ENCODE data around the gene BICD1. TPM values are rescaled to one million over a fixed set of nuclear protein-coding genes. Genes with fewer than 3 reads are reported as not detected.

BICD1 gene
- total and polyA plus RNA-seq, 5 donors from 2014 or later: 8.0 to 23.6 (median 9.4) TPM

GRCh38 chr12:32146074-32146873 lies 39.6 kb downstream of the BICD1 start:
- no peaks in the 10 kb centered on the region for H3K27me3 Mint-ChIP-seq
- no peak overlapping the region for H3K27ac Mint-ChIP-seq
- ATAC-seq (ENCODE audit: low read depth in 2 of 2): no peak
- H3K4me3 ChIP-seq (ENCODE audit: low read depth, low read length): no peak overlapping the region
- H3K4me1 Mint-ChIP-seq: peaks cover 0 to 16% (median 10%) of the 10 kb centered on the region in 4 donors
- no peak overlapping the region for H3K27ac ChIP-seq (ENCODE audit: insufficient read depth, low read length, poor library complexity, severe bottlenecking)
- H3K4me1 ChIP-seq (ENCODE audit: control insufficient read depth, insufficient read depth, low read length, poor library complexity, severe bottlenecking): no peaks in the 10 kb centered on the region
- no peaks in the 10 kb centered on the region for H3K9me3 ChIP-seq (ENCODE audit: control insufficient read depth in 2 of 2, low read length in 2 of 2)
- H3K36me3 ChIP-seq (ENCODE audit: control insufficient read depth, insufficient read depth, low read length): peaks cover 3% of the 10 kb centered on the region
- DNase-seq: no peak
- H3K27me3 ChIP-seq (ENCODE audit: control insufficient read depth, insufficient read depth, low read length): no peaks in the 10 kb centered on the region
- H3K4me3 Mint-ChIP-seq: no peak overlapping the region
- no peaks in the 10 kb centered on the region for H3K9me3 Mint-ChIP-seq
- H3K36me3 Mint-ChIP-seq: peaks cover 15% of the 10 kb centered on the region

GRCh38 chr12:32148372-32148771 lies 41.7 kb downstream of the BICD1 start:
- no peaks in the 10 kb centered on the region for H3K9me3 ChIP-seq (ENCODE audit: control insufficient read depth in 2 of 2, low read length in 2 of 2)
- Mint-ChIP-seq H3K36me3 (peaks cover 17% of the 10 kb centered on the region), H3K4me3 (no peak overlapping the region), H3K27ac (no peak overlapping the region), H3K27me3 (no peaks in the 10 kb centered on the region), H3K4me1 (peaks cover 0 to 8% (median 2%) of the 10 kb centered on the region in 4 donors), H3K9me3 (no peaks in the 10 kb centered on the region)
- H3K4me3 ChIP-seq (ENCODE audit: low read depth, low read length): no peak overlapping the region
- H3K36me3 ChIP-seq (ENCODE audit: control insufficient read depth, insufficient read depth, low read length): peaks cover 6% of the 10 kb centered on the region
- no peak overlapping the region for H3K27ac ChIP-seq (ENCODE audit: insufficient read depth, low read length, poor library complexity, severe bottlenecking)
- no peaks in the 10 kb centered on the region for H3K27me3 ChIP-seq (ENCODE audit: control insufficient read depth, insufficient read depth, low read length)
- no peaks in the 10 kb centered on the region for H3K4me1 ChIP-seq (ENCODE audit: control insufficient read depth, insufficient read depth, low read length, poor library complexity, severe bottlenecking)
- DNase-seq: no peak
- no peak for ATAC-seq (ENCODE audit: low read depth in 2 of 2)

GRCh38 chr12:32149489-32149888 lies 42.8 kb downstream of the BICD1 start:
- Histone ChIP-seq H3K27ac (ENCODE audit: insufficient read depth, low read length, poor library complexity, severe bottlenecking) (no peak overlapping the region), H3K4me3 (ENCODE audit: low read depth, low read length) (no peak overlapping the region), H3K27me3 (ENCODE audit: control insufficient read depth, insufficient read depth, low read length) (no peaks in the 10 kb centered on the region), H3K36me3 (ENCODE audit: control insufficient read depth, insufficient read depth, low read length) (peaks cover 7% of the 10 kb centered on the region), H3K4me1 (ENCODE audit: control insufficient read depth, insufficient read depth, low read length, poor library complexity, severe bottlenecking) (no peaks in the 10 kb centered on the region), H3K9me3 (ENCODE audit: control insufficient read depth in 2 of 2, low read length in 2 of 2) (no peaks in the 10 kb centered on the region)
- Mint-ChIP-seq H3K4me1 (peaks cover 0 to 2% (median 0%) of the 10 kb centered on the region in 4 donors), H3K27me3 (no peaks in the 10 kb centered on the region), H3K9me3 (peaks cover 0 to 2% (median 0%) of the 10 kb centered on the region in 7 donors), H3K27ac (no peak overlapping the region), H3K4me3 (no peak overlapping the region), H3K36me3 (peaks cover 17% of the 10 kb centered on the region)
- DNase-seq (no peak), ATAC-seq (ENCODE audit: low read depth in 2 of 2) (no peak)

GRCh38 chr12:32151086-32151485 lies 44.4 kb downstream of the BICD1 start:
- H3K27me3 ChIP-seq (ENCODE audit: control insufficient read depth, insufficient read depth, low read length): no peaks in the 10 kb centered on the region
- peaks cover 17% of the 10 kb centered on the region for H3K36me3 Mint-ChIP-seq
- no peak overlapping the region for H3K27ac ChIP-seq (ENCODE audit: insufficient read depth, low read length, poor library complexity, severe bottlenecking)
- no peak overlapping the region for H3K4me3 ChIP-seq (ENCODE audit: low read depth, low read length)
- peaks cover 0 to 2% (median 0%) of the 10 kb centered on the region in 4 donors for H3K4me1 Mint-ChIP-seq
- peaks cover 7% of the 10 kb centered on the region for H3K36me3 ChIP-seq (ENCODE audit: control insufficient read depth, insufficient read depth, low read length)
- no peaks in the 10 kb centered on the region for H3K9me3 ChIP-seq (ENCODE audit: control insufficient read depth in 2 of 2, low read length in 2 of 2)
- no peak overlapping the region for H3K27ac Mint-ChIP-seq
- H3K4me3 Mint-ChIP-seq: no peak overlapping the region
- peaks cover 0 to 2% (median 0%) of the 10 kb centered on the region in 7 donors for H3K9me3 Mint-ChIP-seq
- H3K27me3 Mint-ChIP-seq: no peaks in the 10 kb centered on the region
- ATAC-seq (ENCODE audit: low read depth in 2 of 2) (no peak), DNase-seq (no peak)
- no peaks in the 10 kb centered on the region for H3K4me1 ChIP-seq (ENCODE audit: control insufficient read depth, insufficient read depth, low read length, poor library complexity, severe bottlenecking)

- ATAC-seq (ENCODE audit: low read depth in 2 of 2): no peak
- Mint-ChIP-seq H3K36me3 (peaks cover 17% of the 10 kb centered on the region), H3K4me1 (peaks cover 0 to 2% (median 0%) of the 10 kb centered on the region in 4 donors)
Measured at GRCh38 chr12:32151552-32151951, 44.9 kb downstream of the BICD1 start.

GRCh38 chr12:32155041-32155440 lies 48.4 kb downstream of the BICD1 start:
- Mint-ChIP-seq H3K9me3 (peaks cover 0 to 2% (median 0%) of the 10 kb centered on the region in 7 donors), H3K27me3 (no peaks in the 10 kb centered on the region), H3K36me3 (peaks cover 9% of the 10 kb centered on the region), H3K4me1 (no peaks in the 10 kb centered on the region), H3K4me3 (no peak overlapping the region), H3K27ac (peak overlapping the region in 1 of 3 donors; percentile 55)
- Histone ChIP-seq H3K27ac (ENCODE audit: insufficient read depth, low read length, poor library complexity, severe bottlenecking) (no peak overlapping the region), H3K4me3 (ENCODE audit: low read depth, low read length) (no peak overlapping the region), H3K36me3 (ENCODE audit: control insufficient read depth, insufficient read depth, low read length) (peaks cover 13% of the 10 kb centered on the region), H3K27me3 (ENCODE audit: control insufficient read depth, insufficient read depth, low read length) (no peaks in the 10 kb centered on the region), H3K9me3 (ENCODE audit: control insufficient read depth in 2 of 2, low read length in 2 of 2) (no peaks in the 10 kb centered on the region), H3K4me1 (ENCODE audit: control insufficient read depth, insufficient read depth, low read length, poor library complexity, severe bottlenecking) (no peaks in the 10 kb centered on the region)
- no peak for DNase-seq
- no peak for ATAC-seq (ENCODE audit: low read depth in 2 of 2)

More at GRCh38 chr12:32151552-32151951, 44.9 kb downstream of the BICD1 start:
- H3K4me3 ChIP-seq (ENCODE audit: low read depth, low read length): no peak overlapping the region
- Mint-ChIP-seq H3K4me3 (no peak overlapping the region), H3K27ac (no peak overlapping the region), H3K9me3 (peaks cover 0 to 2% (median 0%) of the 10 kb centered on the region in 7 donors), H3K27me3 (no peaks in the 10 kb centered on the region)
- no peaks in the 10 kb centered on the region for H3K4me1 ChIP-seq (ENCODE audit: control insufficient read depth, insufficient read depth, low read length, poor library complexity, severe bottlenecking)
- H3K27ac ChIP-seq (ENCODE audit: insufficient read depth, low read length, poor library complexity, severe bottlenecking): no peak overlapping the region
- H3K36me3 ChIP-seq (ENCODE audit: control insufficient read depth, insufficient read depth, low read length): peaks cover 7% of the 10 kb centered on the region
- H3K9me3 ChIP-seq (ENCODE audit: control insufficient read depth in 2 of 2, low read length in 2 of 2): no peaks in the 10 kb centered on the region
- H3K27me3 ChIP-seq (ENCODE audit: control insufficient read depth, insufficient read depth, low read length): no peaks in the 10 kb centered on the region
- no peak for DNase-seq

GRCh38 chr12:32155961-32156529 lies 49.4 kb downstream of the BICD1 start:
- DNase-seq: no peak
- Histone ChIP-seq H3K36me3 (ENCODE audit: control insufficient read depth, insufficient read depth, low read length) (peaks cover 13% of the 10 kb centered on the region), H3K27ac (ENCODE audit: insufficient read depth, low read length, poor library complexity, severe bottlenecking) (no peak overlapping the region), H3K9me3 (ENCODE audit: control insufficient read depth in 2 of 2, low read length in 2 of 2) (no peaks in the 10 kb centered on the region), H3K27me3 (ENCODE audit: control insufficient read depth, insufficient read depth, low read length) (no peaks in the 10 kb centered on the region), H3K4me1 (ENCODE audit: control insufficient read depth, insufficient read depth, low read length, poor library complexity, severe bottlenecking) (no peaks in the 10 kb centered on the region), H3K4me3 (ENCODE audit: low read depth, low read length) (no peak overlapping the region)
- Mint-ChIP-seq H3K4me3 (no peak overlapping the region), H3K4me1 (peaks cover 0 to under 1% (median 0%) of the 10 kb centered on the region in 4 donors), H3K36me3 (peaks cover 4% of the 10 kb centered on the region), H3K27me3 (no peaks in the 10 kb centered on the region), H3K27ac (no peak overlapping the region), H3K9me3 (peaks cover 0 to 2% (median 0%) of the 10 kb centered on the region in 7 donors)
- no peak for ATAC-seq (ENCODE audit: low read depth in 2 of 2)
